CD4-positive, alpha-beta T cell treated with Interleukin-4 for 4 hours (primary cell): ENCODE measurements around the gene CTSZ.

Source experiments
- DNase-seq: peaks from one replicate; pipeline ENCODE4 v3.0.0-alpha.2; 2020

CTSZ gene

DNA sequence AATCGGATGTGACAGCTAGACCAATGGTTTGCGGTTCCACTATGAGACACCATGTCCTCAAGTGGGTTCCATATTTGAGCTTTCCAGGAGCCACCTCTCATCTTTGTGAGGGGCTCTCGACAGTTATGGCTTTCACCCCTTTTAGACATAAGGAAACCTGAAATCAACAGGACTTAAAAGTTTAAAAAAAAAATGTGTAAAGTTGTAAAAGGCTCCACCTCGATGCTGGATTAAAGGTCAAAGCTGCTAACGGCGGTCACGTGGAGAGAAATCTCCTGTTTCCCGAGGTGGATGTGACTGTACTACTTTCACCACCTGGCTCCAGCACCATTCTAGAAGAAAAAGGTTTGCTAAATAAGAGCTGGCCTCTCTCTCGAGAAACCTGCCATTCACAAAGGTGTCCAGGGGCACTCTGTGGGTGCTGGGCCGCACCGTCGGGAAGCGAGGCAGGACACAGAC, 24.5 kb upstream of the CTSZ start:
- peak; percentile 57 for DNase-seq

DNA sequence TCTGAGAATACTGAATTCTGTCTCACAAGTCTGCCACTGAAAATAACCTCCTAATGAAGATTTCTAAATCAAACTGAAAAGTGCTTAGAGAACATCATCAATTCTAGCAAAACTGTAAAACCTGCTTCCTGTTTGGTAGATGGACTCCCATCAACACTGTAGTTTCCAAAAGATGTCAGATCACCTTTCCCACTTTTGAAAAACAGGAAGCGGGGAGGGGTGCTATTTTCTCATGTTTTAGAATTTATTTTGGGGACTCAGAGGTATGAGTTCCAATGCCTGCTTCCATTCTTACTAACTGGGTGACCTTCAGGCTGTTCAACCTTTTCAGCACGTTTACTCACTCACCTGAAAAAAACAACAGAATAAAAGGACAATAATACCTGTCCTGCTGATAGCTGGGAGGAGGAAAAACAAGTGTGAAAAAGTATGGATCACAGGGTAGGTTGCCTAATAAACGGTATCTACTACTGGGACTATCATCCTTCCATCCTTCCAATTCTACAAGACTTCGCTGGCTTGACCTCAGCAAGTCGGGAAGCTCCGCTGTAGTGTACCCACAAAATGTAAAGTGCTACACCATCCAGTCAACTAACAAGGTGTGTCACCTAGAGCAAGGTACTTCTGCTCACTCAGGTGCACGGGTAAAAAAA, 24.0 kb upstream of the CTSZ start:
- DNase-seq = peak; percentile 13

DNA sequence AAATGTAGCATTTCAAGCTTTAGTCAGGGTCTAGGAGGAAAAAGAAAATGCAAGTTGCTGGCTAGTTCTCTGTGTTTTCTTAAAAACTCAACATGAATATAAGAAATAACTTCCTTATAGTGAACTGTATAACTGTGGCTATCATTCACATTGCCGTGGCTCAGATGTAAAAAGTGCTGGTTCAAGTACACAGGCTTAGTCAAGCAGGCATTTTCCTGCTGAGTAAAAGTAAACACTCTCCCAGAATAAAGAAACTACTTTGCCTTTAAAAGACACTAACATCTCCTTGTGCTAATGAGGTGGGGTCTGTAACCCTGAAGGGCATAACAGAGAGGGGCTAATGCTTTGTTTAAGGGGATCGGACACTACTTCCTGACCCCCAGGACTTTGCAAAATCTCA, 21.8 kb upstream of the CTSZ start:
- no peak for DNase-seq

DNA sequence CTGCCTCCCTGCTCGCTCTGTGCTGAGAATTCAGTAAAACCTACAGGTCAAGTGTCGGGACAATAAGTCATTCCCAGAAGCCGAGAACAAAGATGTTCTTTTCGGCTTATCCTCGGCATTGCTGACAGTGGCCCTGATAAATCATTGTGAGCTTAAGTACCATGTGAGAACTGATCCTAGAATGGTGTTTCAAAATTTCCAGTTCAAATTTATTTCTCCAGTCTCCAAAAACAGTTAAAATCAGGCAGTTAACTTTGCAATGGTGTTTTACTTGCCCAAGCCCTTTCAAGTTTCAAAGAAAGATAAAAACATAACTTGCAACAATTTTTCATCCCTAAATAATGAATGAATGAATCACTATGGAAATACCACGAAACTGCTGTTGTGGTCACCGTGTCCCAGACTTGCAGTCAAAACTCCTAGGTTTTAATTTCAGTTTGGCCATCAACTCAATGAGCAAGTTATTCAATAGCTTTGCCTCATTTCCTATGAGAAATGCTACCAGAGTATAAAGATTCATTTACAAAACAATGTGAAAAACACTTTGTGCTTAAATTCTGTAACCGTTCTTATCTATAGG, 20.8 kb upstream of the CTSZ start:
- no peak for DNase-seq

DNA sequence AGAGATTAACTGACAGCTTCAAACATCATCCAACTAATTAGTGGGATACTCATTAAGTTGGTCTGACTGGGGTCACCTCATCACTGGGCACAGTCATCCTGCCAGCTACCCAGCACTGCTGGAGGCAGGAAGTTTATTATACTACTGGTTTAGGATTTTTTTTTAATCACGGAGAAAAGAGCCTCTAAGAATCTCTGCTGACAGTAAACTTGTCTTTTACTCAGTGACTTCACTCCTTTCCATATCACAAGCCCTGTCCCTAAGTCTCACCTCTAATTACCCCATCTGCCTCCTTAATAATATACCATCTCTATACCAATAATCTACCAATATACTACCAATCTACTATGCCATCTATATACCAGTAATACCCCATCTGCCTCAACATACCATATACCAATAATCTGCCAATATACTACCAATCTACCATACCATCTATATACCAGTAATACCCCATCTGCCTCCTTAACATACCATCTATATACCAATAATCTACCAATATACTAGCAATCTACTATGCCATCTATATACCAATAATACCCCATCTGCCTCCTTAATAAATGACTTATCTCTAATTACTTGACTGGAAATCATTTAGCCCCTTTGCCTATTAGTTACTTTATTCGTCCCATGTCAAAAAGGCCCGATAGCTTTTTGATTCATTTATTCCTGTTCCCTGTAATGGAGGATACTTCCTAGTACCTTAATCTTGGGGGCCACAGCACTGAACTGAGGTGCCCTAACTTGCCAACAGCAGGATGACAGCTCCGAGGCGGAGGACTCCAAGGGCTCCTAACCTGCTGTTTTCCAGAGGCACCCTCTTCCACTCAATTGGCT, 20.1 kb upstream of the CTSZ start:
- DNase-seq = no peak

DNA sequence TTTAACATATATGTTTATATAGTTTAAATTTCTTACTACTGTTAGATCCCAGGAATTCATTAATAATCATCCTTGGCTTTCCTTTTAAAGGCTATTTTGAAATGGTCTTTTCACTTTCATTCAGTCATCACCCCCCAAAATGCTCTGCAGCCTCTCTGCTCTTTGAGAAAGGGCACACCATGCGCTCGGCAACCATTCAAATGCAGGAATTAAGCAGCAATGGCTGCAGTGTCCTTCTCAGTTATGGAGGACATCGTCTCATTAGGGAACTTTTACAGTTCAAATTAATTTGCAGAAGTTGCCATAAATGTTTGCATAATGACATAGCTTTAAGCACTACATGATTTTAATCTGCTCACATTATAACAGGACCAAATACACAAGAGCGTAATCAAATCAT, 18.5 kb upstream of the CTSZ start:
- no peak for DNase-seq

DNA sequence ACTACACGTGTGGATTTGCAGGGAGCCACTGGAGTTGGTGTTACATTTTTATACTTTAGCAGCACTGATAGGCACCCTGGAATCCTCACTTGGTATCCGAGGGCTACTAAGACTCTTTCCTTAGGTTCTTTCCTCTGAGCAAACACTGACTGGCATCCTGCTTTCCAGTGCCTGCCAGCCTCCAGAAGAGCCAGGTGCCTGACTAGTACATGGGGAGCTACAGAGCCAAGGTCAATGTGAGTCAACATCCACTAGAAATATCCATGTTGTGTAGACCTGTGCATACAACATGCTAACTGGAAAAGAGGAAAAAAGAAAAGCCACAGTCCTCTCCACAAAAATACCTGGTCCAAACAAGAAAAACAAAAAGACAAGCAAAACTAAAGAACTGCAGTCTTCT, 18.0 kb upstream of the CTSZ start:
- DNase-seq = no peak

DNA sequence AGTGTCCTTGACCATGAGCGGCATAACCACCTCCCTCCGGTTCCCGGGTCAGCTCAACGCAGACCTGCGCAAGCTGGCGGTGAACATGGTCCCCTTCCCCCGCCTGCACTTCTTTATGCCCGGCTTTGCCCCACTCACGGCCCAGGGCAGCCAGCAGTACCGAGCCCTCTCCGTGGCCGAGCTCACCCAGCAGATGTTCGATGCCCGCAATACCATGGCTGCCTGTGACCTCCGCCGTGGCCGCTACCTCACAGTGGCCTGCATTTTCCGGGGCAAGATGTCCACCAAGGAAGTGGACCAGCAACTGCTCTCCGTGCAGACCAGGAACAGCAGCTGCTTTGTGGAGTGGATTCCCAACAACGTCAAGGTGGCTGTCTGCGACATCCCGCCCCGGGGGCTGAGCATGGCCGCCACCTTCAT, 17.1 kb upstream of the CTSZ start:
- DNase-seq = no peak

DNA sequence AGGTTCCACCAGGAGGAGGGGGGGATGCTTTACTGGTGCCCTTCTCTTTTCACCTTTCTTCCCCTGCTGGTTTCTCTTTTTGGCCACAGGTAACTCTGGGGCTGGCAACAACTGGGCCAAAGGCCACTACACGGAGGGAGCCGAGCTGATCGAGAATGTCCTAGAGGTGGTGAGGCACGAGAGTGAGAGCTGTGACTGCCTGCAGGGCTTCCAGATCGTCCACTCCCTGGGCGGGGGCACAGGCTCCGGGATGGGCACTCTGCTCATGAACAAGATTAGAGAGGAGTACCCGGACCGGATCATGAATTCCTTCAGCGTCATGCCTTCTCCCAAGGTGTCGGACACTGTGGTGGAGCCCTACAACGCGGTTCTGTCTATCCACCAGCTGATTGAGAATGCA, 16.6 kb upstream of the CTSZ start:
- no peak for DNase-seq

DNA sequence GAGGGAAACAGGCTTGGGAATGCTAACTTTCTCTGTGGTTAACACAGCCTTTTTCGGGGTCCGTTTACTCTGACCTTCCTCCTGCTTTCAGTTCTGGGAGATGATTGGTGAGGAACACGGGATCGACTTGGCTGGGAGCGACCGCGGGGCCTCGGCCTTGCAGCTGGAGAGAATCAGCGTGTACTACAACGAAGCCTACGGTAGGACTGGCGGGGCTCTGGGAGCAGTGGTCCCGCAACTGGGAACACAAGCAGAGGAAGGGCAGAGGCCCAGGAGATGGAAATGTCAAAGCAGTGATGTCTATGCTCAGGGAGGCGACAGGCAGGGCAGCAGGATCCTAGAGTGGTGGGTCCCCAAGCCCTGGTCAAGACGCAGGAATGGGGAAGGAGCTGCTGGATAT, 15.7 kb upstream of the CTSZ start:
- DNase-seq = no peak

DNA sequence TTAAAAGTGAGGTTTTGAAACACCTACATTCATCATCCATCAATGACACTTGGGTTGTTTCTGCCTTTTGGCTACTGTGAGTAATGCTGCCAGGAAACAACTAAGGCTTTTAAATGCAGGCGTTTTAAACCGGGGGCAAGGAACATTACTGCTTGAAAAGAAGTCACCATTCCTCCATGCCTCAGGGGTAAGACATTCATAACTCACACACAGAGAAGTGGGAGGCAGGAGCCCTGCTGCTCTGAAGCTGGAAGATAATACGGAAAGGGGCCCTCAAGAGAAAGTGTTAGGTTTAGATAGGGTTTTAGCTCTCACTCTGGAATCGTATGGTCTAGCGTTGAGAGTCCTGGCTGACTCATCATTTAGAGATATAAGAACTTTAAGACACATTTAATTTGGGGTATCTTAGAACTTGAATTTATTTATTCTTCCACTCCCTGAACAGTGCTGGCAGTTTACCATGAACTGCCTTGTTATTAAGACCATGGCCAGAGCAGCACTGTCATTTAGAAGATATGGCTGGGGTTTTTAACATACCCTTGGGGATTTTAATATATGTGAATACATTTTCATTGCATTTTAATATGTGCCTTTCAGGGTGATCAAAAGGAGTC, 14.0 kb upstream of the CTSZ start:
- no peak for DNase-seq

DNA sequence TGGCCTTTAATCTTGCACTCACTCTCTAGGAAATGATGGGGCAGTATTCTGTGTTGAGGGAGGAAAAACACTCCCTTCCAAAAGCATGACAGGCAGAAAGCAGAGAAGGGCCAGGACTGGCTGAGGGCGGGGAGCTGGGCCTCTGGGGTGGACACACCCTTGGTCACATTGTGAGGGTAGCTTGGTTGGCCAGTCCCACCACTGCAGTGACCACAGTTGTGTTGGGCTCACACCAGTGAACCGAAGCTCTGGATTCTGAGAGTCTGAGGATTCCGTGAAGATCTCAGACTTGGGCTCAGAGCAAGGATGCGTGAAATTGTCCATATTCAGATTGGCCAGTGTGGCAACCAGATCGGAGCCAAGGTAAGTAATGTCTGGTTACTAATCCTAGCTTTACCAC, 12.2 kb upstream of the CTSZ start, which contains the start of gene TUBB1:
Gene TUBB1, plus strand, starts transcription at position 213 of the 400 bp plus-strand sequence. Its CDS starts 94 bp downstream, at position 307.
- no peak for DNase-seq

DNA sequence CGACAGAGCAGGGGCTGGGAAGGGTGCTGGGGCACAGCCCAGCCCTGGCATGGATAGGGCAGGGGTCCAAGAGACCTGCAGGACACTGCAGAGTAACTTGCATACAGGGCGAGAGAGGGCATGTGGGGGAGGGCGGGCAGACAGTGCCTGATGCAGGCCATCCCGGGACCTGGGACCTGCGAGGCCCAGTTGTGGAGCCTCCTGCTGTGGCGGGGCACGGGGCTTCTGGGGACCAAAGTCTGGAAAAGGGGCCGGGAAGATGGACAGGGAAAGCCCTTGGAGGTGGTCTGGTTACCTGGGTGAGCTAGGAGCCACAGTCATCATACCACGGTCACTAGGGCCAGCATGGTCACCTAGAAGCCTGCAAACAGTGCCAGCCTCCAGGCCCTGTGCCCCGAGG, 11.8 kb upstream of the CTSZ start:
- no peak for DNase-seq

DNA sequence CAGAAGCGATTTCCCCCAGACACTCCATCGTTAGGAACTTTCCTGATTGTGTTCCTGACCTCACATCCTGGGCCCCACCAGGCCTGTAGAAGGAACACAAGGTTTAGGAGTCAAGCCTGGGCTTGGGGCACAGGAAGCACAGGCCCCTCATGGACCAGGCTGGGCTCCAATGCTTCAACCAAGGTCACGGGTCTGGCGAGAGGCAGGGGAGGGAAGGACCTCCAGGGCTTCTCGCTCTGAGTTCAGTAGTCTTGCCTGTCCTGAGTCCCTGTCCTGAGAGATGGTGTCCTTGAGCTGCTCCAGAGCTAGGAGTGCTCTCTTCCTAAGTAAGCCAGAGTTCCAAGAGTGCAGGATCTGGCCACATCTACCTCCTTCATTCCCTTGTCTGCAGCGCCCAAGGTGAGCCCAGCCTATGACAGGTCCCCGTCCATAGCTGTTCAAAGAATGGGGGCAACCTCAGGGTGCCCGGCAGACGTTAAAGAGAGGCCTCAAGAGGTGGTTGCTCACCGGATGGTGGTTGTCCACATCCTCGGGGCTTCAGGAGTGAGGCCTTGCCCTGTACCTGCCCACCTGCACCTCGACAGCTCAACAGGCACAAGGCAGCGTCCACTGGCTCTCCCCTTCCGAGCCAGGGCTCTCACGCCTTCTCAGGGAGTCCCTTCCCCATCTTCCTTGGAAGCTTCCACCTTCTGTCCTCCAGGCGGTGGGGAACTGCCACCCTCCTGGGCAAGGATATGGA, 10.6 kb upstream of the CTSZ start:
- DNase-seq = no peak

DNA sequence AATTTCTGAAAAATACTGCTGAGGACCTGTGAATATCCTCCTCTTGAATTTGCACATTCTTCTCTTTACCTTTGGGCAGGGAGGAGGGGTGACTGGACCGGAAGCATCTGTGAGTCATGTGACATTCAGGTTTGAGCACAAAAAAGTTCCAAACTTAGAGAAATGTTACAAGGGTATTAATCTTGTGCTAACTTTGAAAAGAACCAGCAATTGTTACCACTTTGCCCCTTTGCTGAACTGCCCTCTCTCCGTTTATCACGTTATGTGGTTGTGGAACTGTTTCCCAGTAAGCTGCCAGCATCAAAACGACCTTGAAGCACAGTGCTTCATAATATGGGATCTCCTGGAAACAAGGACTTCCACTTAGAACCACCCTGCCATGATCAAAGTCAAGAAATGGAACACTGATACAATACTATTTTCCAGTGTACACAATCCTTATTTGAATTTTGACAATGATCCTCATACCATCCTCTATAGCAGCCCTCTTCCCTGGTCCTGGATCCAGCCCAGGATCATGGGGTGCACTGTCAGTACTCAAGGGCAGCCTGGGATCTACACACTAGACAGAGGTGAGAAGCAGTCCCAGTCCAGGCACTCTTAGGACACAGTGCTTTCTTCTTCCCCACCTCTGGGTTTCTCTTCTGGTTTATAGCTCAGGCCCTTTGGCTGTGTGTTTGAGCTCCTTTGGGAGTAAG, 9.9 kb upstream of the CTSZ start:
- DNase-seq = peak; percentile 30

DNA sequence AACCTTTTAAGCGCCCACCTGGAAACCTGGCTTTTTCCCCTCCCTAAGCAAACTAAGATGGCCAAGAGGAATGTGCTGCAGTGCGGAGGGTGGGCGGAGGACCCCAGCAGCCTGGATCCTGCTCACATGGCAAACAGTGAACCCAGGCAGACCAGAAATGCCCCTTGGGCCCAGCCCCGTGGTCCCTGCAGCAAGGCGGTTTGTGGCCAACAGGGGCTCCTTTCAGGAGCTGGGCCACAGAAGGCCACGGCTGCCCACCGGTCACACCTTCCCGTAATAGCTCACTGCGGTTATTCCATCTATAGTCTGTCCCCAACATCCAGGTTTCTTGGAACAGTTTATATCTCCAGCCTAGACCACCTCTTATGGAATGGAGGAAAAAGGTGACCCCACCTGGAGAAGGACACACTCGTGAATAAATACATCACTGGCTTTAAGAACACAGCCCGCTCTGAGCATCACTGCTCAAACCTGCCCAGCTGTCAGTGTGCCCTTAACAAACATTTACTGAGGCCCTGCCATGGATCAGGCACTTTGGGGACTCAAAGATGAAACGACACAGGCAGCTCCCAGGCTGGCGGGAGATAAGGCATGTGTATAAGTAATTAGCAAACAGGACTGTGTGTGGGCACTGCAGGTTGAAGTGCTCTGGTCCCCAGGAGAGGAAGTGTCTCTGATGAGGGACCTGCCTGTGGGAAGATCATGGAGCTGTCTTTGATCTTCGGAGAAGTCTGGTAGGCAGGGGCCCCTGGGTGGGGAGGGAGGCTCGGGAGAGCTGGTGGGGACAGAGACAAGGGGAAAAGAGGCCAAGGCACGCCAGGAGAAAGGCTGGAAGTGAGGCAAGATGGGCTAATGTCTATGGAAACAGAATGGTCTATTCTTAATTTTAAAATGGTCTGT, 9.0 kb upstream of the CTSZ start:
- no peak for DNase-seq

DNA sequence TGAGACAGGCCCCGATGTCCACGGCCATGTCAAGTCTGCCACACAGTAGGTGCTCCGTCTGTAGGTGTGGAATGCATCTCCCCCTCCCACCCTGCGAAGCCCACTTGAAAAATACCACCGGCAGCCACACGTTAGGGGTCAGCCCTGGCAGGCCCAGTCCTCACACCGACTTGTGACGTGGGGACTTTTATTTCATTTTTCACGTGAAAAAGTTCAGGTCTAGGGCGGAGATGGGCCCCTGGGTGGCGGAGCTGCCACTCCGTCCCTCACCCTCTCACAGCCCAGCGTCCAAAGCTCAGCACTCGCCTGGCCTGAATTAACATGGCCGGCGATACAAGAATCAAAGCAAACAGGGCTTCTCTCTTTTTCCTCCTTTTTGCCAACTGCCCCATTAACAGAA, 8.4 kb upstream of the CTSZ start:
- no peak for DNase-seq

DNA sequence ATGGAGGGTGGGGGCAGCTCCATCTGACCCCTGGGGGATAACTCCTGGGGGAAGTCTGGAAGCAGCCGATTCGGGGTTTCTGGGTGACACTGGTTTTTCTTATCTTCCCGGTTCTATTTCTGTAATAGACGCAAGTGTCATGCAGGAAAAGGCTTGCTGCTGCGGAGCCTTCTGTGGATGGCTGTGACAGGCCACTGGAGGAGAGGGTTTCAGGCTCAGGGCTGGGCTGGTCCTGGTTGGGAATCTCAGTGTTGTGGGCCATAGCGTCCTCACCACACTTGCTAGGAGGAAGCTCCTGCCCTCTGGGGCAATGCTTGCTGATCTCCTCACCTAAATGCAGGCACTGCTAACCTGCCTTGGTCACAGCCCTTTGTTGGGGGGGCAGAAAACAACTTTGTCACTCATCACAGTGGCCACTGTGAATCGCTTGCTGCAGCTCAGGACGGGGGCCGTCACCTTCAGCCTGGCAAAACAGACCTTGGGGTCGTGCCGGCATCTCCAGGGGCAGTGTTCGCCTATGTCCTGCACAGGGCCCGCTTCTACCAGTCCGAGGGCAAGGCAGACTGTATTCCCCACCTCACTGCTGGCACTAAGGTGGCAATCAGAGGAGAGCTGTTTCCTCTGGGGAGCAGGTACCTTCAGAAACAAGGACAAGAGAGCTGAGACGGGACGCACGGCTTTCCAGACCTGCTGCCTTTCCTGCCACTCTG, 7.8 kb upstream of the CTSZ start:
- DNase-seq = no peak

DNA sequence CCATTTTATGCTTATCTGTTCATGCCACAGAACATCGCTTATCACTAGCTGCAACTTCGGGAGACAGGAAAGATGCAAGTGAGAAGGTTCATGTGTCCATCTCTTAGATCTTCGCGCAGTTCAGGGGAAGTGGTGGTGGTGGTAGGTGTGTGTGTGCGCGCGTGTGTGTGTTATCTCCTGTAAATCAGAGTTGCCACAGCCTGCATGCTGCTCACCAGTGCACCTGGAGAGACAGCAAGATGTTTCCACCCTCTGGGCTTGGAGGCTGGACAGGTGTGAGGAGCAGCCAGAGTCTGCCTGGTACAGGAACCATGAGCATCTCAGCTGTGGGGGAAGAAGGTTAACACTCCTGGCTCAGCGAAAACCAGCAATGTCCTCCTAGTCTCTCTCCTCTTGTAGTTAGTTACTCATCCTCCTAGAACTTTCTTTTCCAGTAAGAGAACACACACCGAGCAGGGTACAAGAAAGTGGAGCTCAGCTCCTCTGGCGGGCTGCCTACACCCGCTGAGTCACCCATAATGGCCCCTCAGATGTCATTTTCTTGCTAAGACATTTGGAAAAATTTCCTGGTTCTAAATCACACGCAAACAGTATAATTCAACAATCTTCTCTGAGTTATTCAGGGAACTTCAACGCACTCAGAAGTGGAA, 7.0 kb upstream of the CTSZ start:
- DNase-seq = peak; percentile 37
